Measurements from ENCODE around the gene GPR142.

Gene GPR142

DNA sequence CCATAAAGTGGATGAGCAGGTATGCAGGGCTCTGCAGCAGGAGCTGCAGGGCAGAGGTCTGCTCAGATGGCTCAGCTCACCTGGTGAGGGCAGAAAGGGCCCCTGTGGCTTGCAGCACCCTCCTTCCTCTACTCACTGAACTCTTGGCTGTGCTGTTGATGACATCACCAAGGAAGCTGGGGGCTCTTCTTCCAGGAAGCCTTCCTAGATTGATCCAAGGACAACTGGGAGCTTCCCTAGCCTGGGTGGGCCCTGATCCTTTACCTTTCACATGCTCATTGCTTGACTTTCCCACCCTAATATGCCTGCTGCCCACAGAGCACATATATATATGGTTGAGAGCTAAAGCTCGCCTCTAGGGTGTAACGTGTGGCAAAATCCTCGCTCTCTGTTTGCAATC lies 38.8 kb upstream of the GPR142 start:
- H3K4me3 ChIP-seq (ENCODE audit: low read depth, low read length): no peak overlapping the region
- TF ChIP-seq, protein P1, sequence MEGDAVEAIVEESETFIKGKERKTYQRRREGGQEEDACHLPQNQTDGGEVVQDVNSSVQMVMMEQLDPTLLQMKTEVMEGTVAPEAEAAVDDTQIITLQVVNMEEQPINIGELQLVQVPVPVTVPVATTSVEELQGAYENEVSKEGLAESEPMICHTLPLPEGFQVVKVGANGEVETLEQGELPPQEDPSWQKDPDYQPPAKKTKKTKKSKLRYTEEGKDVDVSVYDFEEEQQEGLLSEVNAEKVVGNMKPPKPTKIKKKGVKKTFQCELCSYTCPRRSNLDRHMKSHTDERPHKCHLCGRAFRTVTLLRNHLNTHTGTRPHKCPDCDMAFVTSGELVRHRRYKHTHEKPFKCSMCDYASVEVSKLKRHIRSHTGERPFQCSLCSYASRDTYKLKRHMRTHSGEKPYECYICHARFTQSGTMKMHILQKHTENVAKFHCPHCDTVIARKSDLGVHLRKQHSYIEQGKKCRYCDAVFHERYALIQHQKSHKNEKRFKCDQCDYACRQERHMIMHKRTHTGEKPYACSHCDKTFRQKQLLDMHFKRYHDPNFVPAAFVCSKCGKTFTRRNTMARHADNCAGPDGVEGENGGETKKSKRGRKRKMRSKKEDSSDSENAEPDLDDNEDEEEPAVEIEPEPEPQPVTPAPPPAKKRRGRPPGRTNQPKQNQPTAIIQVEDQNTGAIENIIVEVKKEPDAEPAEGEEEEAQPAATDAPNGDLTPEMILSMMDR (IDR thresholded peaks at IDR 0.05; ENCODE audit: low read depth, low read length, missing control alignments): no peak
- no peak for DNase-seq (ENCODE audit: low read depth)

GRCh38 chr17:74329378-74329777 lies 37.9 kb upstream of the GPR142 start:
- TF ChIP-seq, protein P1 (IDR thresholded peaks at IDR 0.05; ENCODE audit: low read depth, low read length, missing control alignments): no peak
- H3K4me3 ChIP-seq (ENCODE audit: low read depth, low read length): no peak overlapping the region
- no peak for DNase-seq (ENCODE audit: low read depth)

DNA sequence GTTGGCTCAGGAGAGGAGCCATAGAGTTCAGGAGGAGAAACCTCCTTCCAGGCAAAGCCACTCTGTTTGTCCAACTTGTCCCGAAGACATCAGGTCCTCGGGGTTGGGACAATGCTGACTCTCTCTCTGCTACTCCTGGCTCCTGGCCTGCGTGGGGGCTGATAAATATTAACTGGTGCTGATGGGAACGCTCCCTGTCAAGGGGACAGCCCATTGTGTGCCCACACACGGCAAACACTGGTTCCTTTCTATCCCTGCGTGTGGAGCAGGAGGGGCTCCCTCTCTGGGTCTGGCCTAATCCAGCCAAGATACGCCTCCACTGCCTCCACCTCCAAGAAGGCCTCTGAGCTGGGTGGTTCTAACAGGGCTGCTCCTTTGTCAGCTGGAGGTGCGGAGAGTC lies 36.9 kb upstream of the GPR142 start:
- H3K4me3 ChIP-seq (ENCODE audit: low read depth, low read length): no peak overlapping the region
- no peak for DNase-seq (ENCODE audit: low read depth)
- TF ChIP-seq, protein P1 (IDR thresholded peaks at IDR 0.05; ENCODE audit: low read depth, low read length, missing control alignments): no peak

GRCh38 chr17:74332017-74332650 lies 35.2 kb upstream of the GPR142 start:
- no peak for DNase-seq (ENCODE audit: low read depth)
- TF ChIP-seq, protein P1 (IDR thresholded peaks at IDR 0.05; ENCODE audit: low read depth, low read length, missing control alignments): no peak

DNA sequence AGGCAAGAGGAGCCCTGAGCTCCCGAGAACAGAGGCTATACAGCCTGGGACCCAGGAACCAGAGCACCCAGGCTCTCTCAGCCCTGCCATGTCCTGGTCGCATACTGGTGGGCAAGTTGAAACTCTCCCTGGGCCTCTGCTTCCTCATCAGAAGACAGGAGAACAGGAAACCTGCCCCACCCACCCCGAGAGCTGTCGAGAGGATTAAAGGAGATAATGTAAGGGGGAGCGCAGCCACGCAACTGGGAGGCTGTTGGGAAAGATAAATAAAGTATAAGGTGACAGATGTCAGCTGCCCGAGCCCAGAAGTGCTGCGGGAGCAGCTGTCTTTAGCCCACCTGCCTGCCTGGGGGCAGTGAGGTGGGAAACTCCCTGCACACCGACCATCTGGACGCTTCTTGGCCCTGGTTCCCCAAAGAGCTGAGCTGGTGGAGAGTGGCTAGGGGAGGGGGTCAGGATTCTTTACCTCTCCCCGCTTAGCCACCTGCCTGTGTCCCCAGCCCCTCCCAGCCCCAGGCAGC lies 34.5 kb upstream of the GPR142 start:
- no peak for DNase-seq (ENCODE audit: low read depth)
- TF ChIP-seq, protein P1 (IDR thresholded peaks at IDR 0.05; ENCODE audit: low read depth, low read length, missing control alignments): no peak
- no peak overlapping the region for H3K4me3 ChIP-seq (ENCODE audit: low read depth, low read length)

More at GRCh38 chr17:74332017-74332650, 35.2 kb upstream of the GPR142 start:
- H3K4me3 ChIP-seq (ENCODE audit: low read depth, low read length): no peak overlapping the region

DNA sequence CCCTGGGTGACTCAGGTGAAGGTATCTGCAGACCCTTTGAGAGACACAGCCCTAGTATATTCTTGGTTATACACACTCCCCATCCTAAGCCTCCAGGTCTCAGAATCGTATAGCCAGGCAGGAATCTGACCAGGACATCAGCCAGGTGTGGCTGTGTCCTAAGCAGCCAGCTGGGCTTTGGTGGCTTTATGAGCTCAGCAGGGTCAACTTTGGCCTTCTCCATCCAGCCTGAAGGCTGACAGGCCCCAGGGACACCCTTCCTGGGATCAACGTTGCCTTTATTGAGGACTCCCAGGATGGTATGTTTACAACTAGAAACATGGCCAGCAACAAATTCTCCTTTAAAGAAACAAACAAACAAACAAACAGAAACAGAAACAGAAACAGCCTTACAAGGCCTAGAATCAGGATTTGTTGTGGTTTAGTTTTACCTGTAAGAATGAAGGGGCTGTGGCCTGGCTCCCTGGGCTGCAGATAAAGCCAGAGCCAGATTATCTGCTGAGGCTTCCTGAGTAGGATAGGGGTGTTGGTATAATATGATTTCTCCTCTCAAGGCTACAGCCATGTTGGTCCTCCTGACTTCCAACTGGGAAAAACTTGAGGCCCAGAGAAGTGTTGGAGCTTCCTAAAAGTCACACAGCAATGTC lies 32.8 kb upstream of the GPR142 start:
- no peak for DNase-seq (ENCODE audit: low read depth)
- no peak overlapping the region for H3K4me3 ChIP-seq (ENCODE audit: low read depth, low read length)
- TF ChIP-seq, protein P1 (IDR thresholded peaks at IDR 0.05; ENCODE audit: low read depth, low read length, missing control alignments): no peak

All from GM12864 (cell line).